Memory B cell (primary cell): ENCODE results near the gene CMTM3.

ENCODE experiments used
- ATAC-seq: fragments of 150-1000 bp; cut with Tn5 transposase; 2 replicates; pipeline ENCODE4 v1.10.0; 2021; ENCODE audit warnings: low read depth, mild to moderate bottlenecking, moderate library complexity
- DNase-seq, 2 donors: peaks; one replicate each; pipeline ENCODE4 v3.0.0; 2022; ENCODE audit warnings: low spot score in 2 of 2
- H3K27ac Mint-ChIP-seq: one replicate; pipeline ENCODE4 v1.8.0; 2022; ENCODE audit warnings: mild to moderate bottlenecking, moderate library complexity, mixed read lengths
- H3K27me3 Mint-ChIP-seq: one replicate; pipeline ENCODE4 v1.8.0; 2022; ENCODE audit warnings: mixed read lengths
- H3K36me3 Mint-ChIP-seq: one replicate; pipeline ENCODE4 v1.8.0; 2022; ENCODE audit warnings: mild to moderate bottlenecking, mixed read lengths
- H3K4me1 Mint-ChIP-seq: one replicate; pipeline ENCODE4 v1.8.0; 2022; ENCODE audit warnings: mixed read lengths
- H3K4me3 Mint-ChIP-seq: one replicate; pipeline ENCODE4 v1.8.0; 2022; ENCODE audit warnings: mild to moderate bottlenecking, moderate library complexity, mixed read lengths
- H3K9me3 Mint-ChIP-seq: one replicate; pipeline ENCODE4 v1.8.0; 2022; ENCODE audit warnings: mixed read lengths

CMTM3 gene

DNA sequence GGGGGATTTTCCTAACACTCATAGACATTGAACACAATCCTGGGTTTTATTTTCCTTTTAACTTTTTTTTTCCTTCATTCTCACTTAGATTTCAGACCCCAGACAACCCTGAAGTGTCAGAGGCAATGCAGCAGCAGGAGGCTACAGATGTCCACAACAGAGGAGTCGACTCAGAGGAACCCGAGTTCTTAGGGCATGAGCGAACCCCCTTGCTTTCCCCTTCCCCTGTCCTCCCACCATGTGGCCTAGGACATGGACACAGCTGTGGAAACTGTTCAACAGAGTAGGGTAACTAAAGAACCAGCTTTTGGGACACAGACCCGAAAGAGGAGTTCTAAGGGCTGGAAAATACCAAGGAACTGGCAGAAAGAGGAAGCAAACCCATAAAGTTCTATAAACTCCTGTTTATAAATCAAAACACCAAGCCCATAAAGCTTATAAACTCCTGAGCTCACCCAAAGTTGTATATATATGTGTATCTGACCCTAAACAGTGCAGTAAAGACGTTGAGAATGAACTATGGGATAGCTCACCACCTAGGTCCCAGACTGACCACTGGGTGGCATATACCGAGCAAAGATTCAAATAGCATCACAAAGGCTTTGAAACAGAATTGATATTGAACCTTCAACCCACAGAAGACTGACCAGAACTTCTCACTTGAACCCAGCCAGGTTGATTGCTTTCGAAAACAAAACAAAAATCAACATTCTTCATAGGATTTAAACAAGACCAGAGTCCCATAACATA is 58.1 kb downstream of the CMTM3 start:
- Mint-ChIP-seq H3K4me1 (peaks cover 2% of the 10 kb centered on the region), H3K27ac (no peak overlapping the region), H3K27me3 (peaks cover 17% of the 10 kb centered on the region), H3K4me3 (no peak overlapping the region), H3K36me3 (no peaks in the 10 kb centered on the region), H3K9me3 (no peaks in the 10 kb centered on the region)
- DNase-seq (no peak), ATAC-seq (no peak)
